Sigmoid colon (tissue), 7 donors: Measurements from ENCODE around the gene COMMD1. TPM values are rescaled to one million over a fixed set of nuclear protein-coding genes. Genes with fewer than 3 reads are reported as not detected.
A peak's percentile ranks its signal among the peaks of the same experiment; 100 is the strongest.

Experiments
- DNase-seq: peaks from one replicate; pipeline ENCODE4 v3.0.0-alpha.2; 2019
- H3K27ac ChIP-seq, 4 donors: fragments of 200-600 bp; sonication (generic); one replicate each; pipeline ENCODE4 v1.5.1; 2016 to 2019; ENCODE audit warnings: mild to moderate bottlenecking in 1 of 4
- H3K27me3 ChIP-seq, 3 donors: fragments of 200-600 bp; sonication (generic); one replicate each; pipeline ENCODE4 v1.5.1; 2019; ENCODE audit warnings: mild to moderate bottlenecking in 1 of 3
- H3K36me3 ChIP-seq, 4 donors: fragments of 200-600 bp; sonication (generic); one replicate each; pipeline ENCODE4 v1.5.1; 2016 to 2019
- H3K4me1 ChIP-seq, 4 donors: fragments of 200-600 bp; sonication (generic); one replicate each; pipeline ENCODE4 v1.5.1; 2017 to 2019
- H3K4me3 ChIP-seq, 4 donors: fragments of 200-600 bp; sonication (generic); one replicate each; pipeline ENCODE4 v1.5.1; 2017 to 2019; ENCODE audit warnings: mild to moderate bottlenecking in 2 of 4, moderate library complexity in 1 of 4
- H3K9me3 ChIP-seq, 4 donors: fragments of 200-600 bp in 3 of 4; sonication (generic) in 3 of 4; one replicate each; pipeline versions ENCODE4 v1.5.1 to v1.6.1; 2013 to 2019
- CTCF ChIP-seq, 4 experiments: fragments of 450-650 bp in 3 of 4; fragments of 200-600 bp in 1 of 4; IDR thresholded peaks; one replicate each; pipeline ENCODE4 v1.5.1; 2016 to 2019; ENCODE audit warnings: antibody characterized with exemption in 4 of 4, mild to moderate bottlenecking in 3 of 4, moderate library complexity in 2 of 4
- EP300 ChIP-seq, 4 donors: sonication (generic); formaldehyde crosslinking; IDR thresholded peaks; one replicate each; pipeline ENCODE4 v1.6.1; 2017; ENCODE audit warnings: antibody characterized with exemption in 4 of 4
- POLR2A ChIP-seq, 2 donors: fragments of 450-650 bp; IDR thresholded peaks; one replicate each; pipeline ENCODE4 v1.6.1; 2016; ENCODE audit warnings: antibody characterized with exemption in 2 of 2, mild to moderate bottlenecking in 2 of 2, moderate library complexity in 2 of 2
- POLR2AphosphoS5 ChIP-seq, 4 donors: sonication (generic); formaldehyde crosslinking; IDR thresholded peaks; one replicate each; pipeline ENCODE4 v1.6.1; 2017; ENCODE audit warnings: antibody characterized with exemption in 4 of 4
- whole genome bisulfite sequencing, 2 donors: extraction: QIAGEN DNeasy Blood & Tissue Kit; methylation state at CpG; one replicate each; pipeline ENCODE4 v1.1.7; 2013; 5-methylcytosine and 5-hydroxymethylcytosine counted together
- intact Hi-C: fragments of 100-400 bp; cut with DNase I; formaldehyde crosslinking; loops from one replicate; pipeline ENCODE4 v1.15.1; 2023
- polyA plus RNA-seq, 3 donors: library from polyadenylated mRNA; stranded (reverse); fragments of 200-250 nt; gene quantifications; one replicate each; pipeline ENCODE4 v1.2.3, GENCODE V29; 2013
- total RNA-seq, 4 donors: library from RNA; depleted of rRNA; stranded (reverse); fragments of >200 nt; gene quantifications; one replicate each; pipeline ENCODE4 v1.1.0, GENCODE V29; 2016
- donor health status: healthy with polysubstance abuse.
- donor health status: Bipolar disorder and iron deficiency.
- donor health status: healthy.

The COMMD1 gene
- total and polyA plus RNA-seq, 7 donors: 27.2 to 59.2 (median 50.6) TPM

DNA sequence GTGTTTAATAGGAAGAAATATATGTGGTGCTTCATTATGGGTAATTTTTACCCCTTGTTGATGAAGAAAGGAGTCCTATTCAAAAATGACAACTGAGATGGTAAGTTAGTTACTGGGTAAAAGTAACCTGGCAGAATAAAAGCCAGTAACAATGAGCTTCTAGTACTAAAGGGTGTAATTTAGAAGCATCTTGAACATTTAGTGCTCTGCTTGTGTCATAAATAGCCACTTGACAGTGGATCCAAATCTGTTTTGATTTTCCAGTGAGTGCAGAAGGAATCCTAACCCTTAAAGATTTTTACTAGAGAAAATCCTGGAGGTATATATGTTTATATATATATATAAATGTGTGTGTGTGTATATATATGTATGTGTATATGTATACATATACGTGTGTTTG lies 15.1 kb downstream of the COMMD1 start:
- TF ChIP-seq POLR2A (IDR thresholded peaks at IDR 0.05) (no peak), EP300 (IDR thresholded peaks at IDR 0.05) (no peak), CTCF (IDR thresholded peaks at IDR 0.05) (no peak), POLR2AphosphoS5 (IDR thresholded peaks at IDR 0.05) (no peak)
- no peaks in the 10 kb centered on the region for H3K36me3 ChIP-seq
- whole genome bisulfite sequencing, 2 donors: 83 to 94% methylated on average over 1 of the region's 1 CpG
- H3K27me3 ChIP-seq: no peaks in the 10 kb centered on the region
- DNase-seq: no peak
- peak overlapping the region in 1 of 4 donors; percentile 18 for H3K27ac ChIP-seq
- H3K4me1 ChIP-seq: peaks cover 0 to 18% (median 14%) of the 10 kb centered on the region in 4 donors
- H3K4me3 ChIP-seq: no peak overlapping the region
- no peaks in the 10 kb centered on the region for H3K9me3 ChIP-seq
- intact Hi-C loops: no loop called here

- intact Hi-C loops: no loop called here
- DNase-seq: no peak
- H3K4me1 ChIP-seq: peaks cover 0 to 18% (median 14%) of the 10 kb centered on the region in 4 donors
Measured at GRCh38 chr2:61922714-61923113, 17.2 kb downstream of the COMMD1 start.

DNA sequence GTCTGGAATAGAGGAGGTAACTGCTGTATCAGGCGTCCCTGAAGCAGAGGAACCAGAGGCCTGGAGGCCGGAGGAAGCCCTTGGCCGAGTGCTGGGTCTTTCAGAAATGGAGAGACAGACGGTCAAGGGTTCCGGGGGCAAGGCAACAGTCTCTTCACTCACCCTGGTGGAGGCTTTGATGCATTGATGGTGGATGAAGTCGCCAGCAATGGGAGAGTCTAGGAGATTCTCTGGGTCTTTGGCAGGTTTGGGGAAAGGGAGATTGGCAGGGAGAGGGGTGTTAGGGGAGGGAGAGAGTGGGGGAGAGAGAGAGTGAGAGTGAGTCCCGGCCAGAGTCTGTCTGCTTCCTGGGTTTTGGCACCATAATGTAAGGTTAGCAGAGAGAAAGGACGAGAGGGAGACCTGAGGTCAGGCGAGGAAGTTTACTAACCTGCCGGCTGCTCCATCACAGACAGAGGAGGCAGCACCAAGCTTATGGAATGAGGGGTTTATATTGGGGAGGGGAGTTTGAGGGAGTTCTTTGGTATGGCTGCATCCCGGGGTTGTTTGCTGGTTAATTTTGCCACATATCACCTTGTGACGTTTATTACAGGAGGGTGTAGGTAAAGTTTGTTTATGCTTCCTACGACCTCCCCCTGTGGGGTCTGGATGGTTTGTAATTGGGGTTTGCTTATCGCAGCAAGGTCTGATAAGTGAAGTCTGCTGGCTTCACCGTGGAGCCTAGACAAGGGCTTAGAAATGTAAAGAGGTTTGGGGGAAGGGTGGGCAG lies 19.6 kb downstream of the COMMD1 start:
- no peak overlapping the region for H3K27ac ChIP-seq
- no peak overlapping the region for H3K4me3 ChIP-seq
- no peaks in the 10 kb centered on the region for H3K27me3 ChIP-seq
- H3K9me3 ChIP-seq: no peaks in the 10 kb centered on the region
- no peaks in the 10 kb centered on the region for H3K36me3 ChIP-seq
- 86 to 88% methylated on average over 15 of the region's 15 CpGs for WGBS, 2 donors
- no peak for TF ChIP-seq EP300 (IDR thresholded peaks at IDR 0.05)
- no peak for TF ChIP-seq POLR2AphosphoS5 (IDR thresholded peaks at IDR 0.05)
- TF ChIP-seq POLR2A (IDR thresholded peaks at IDR 0.05): no peak
- TF ChIP-seq CTCF (IDR thresholded peaks at IDR 0.05): no peak
- DNase-seq: no peak
- H3K4me1 ChIP-seq: peaks cover 0 to 12% (median 6%) of the 10 kb centered on the region in 4 donors
- intact Hi-C loops: no loop called here

More at GRCh38 chr2:61922714-61923113, 17.2 kb downstream of the COMMD1 start:
- no peaks in the 10 kb centered on the region for H3K9me3 ChIP-seq
- H3K27me3 ChIP-seq: no peaks in the 10 kb centered on the region
- H3K4me3 ChIP-seq: no peak overlapping the region
- no peaks in the 10 kb centered on the region for H3K36me3 ChIP-seq
- H3K27ac ChIP-seq: no peak overlapping the region
- TF ChIP-seq POLR2A (IDR thresholded peaks at IDR 0.05): no peak
- TF ChIP-seq CTCF (IDR thresholded peaks at IDR 0.05): no peak
- no peak for TF ChIP-seq EP300 (IDR thresholded peaks at IDR 0.05)
- TF ChIP-seq POLR2AphosphoS5 (IDR thresholded peaks at IDR 0.05): no peak

DNA sequence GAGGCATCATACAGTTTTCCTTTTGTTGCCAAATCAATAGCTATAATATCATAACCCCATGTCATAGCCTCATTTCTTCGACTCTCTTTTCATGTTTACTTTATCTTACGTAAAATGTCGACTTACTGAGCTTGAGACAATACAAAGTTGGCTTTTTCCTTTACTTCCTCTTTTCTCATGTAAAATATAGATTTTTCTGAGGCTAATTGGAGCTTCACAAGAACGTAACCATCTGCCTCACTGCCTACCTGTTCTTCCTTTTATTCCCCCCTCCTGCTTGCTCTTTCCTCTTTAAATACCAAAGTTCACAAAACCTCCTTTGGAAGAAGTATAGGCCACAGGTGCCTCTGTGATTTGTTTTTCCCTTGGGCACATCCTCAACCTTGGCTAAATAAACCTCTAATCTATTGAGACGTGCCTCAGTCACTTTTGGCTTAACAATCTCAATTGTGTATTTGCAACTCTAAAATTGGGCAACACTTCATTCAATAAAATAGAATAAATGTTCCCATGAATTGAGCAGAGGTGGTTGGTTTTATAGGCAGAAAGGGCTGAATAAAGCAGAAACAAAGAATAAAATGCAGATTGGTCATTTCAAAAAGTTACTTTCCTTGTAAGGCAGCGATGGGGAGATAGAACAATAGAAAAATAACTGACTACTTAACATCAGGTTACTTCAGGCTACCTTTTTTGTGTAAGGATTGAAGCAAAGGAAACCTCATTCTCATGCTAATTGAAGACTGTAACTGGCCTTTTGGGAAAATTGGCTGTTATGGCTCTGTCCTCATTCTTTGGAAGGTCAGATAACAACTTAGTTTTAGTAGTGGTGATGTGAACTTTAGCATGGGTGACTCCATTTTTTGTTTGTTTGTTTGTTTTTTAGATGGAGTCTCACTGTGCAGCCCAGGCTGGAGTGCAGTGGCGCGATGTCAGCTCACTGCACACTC lies 21.3 kb downstream of the COMMD1 start:
- intact Hi-C loops: no loop called here
- H3K27ac ChIP-seq: no peak overlapping the region
- DNase-seq: no peak
- H3K4me3 ChIP-seq: no peak overlapping the region
- TF ChIP-seq POLR2AphosphoS5 (IDR thresholded peaks at IDR 0.05) (no peak), EP300 (IDR thresholded peaks at IDR 0.05) (no peak), CTCF (IDR thresholded peaks at IDR 0.05) (no peak), POLR2A (IDR thresholded peaks at IDR 0.05) (no peak)
- 83% methylated on average over 8 of the region's 8 CpGs for WGBS, 2 donors
- no peaks in the 10 kb centered on the region for H3K4me1 ChIP-seq
- no peaks in the 10 kb centered on the region for H3K27me3 ChIP-seq
- H3K36me3 ChIP-seq: no peaks in the 10 kb centered on the region
- H3K9me3 ChIP-seq: no peaks in the 10 kb centered on the region
